ENCODE results near the gene GSPT1.

GRCh38 chr16:11835891-11836649, 79.7 kb downstream of the GSPT1 start:
- TF ChIP-seq TCF12 (IDR thresholded peaks at IDR 0.05; ENCODE audit: low read depth) (no peak), YY1 (IDR thresholded peaks at IDR 0.05; ENCODE audit: low read depth) (no peak), EP300 (IDR thresholded peaks at IDR 0.05; ENCODE audit: borderline replicate concordance) (no peak)

Data from Ishikawa (cell line).